GM12865 (cell line): Measurements from ENCODE around the gene SURF1.

ENCODE experiments used
- DNase-seq: peaks from one replicate; pipeline ENCODE4 v3.0.0; 2010; ENCODE audit warnings: low read depth
- H3K4me3 ChIP-seq: 2 replicates; pipeline ENCODE4 v1.5.1; 2011; ENCODE audit warnings: mild to moderate bottlenecking, low read depth, low read length, control low read depth
- TF ChIP-seq, protein P1 (sequence below): IDR thresholded peaks from 2 replicates; pipeline ENCODE4 v1.5.1; 2011; ENCODE audit warnings: low read length, control low read depth, low read depth, inconsistent platforms; ENCODE audit not compliant: insufficient read depth; ENCODE audit errors: missing control alignments

Gene SURF1, protein sequence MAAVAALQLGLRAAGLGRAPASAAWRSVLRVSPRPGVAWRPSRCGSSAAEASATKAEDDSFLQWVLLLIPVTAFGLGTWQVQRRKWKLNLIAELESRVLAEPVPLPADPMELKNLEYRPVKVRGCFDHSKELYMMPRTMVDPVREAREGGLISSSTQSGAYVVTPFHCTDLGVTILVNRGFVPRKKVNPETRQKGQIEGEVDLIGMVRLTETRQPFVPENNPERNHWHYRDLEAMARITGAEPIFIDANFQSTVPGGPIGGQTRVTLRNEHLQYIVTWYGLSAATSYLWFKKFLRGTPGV

DNA sequence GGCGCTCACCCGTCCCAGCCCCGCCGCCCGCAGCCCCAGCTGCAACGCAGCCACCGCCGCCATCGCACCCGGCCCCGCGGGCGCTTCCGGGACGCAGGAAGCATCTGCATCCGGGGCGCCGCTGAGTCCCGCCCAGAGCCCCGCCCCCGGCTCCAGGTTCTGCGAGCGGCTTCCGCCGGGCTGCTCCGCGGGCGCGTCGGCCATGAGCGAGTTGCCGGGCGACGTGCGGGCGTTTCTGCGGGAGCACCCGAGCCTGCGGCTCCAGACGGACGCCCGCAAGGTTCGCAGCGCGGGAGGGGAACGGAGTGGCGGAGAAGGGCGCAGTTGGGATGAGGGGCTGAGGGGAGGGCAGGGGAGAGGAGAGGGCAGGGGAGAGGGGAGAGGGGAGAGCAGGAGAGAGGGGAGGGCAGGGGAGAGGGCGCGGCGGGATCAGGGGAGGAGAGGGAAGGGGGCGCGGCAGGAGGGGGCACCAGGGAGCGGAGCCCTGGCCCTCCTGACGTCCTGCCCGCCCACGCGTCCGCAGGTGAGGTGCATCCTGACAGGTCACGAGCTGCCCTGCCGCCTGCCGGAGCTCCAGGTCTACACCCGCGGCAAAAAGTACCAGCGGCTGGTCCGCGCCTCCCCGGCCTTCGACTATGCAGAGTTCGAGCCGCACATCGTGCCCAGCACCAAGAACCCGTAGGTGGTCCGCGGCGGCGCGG, at the start of gene SURF1, which contains the start of gene SURF2:
TSS of gene SURF1 (minus strand) at position 97 of the 701 bp plus-strand sequence. CDS start at position 63, 34 bp downstream.
TSS of gene SURF2 (plus strand) at position 160 of the 701 bp plus-strand sequence. CDS start at position 203, 43 bp downstream.
- TF ChIP-seq, protein P1, sequence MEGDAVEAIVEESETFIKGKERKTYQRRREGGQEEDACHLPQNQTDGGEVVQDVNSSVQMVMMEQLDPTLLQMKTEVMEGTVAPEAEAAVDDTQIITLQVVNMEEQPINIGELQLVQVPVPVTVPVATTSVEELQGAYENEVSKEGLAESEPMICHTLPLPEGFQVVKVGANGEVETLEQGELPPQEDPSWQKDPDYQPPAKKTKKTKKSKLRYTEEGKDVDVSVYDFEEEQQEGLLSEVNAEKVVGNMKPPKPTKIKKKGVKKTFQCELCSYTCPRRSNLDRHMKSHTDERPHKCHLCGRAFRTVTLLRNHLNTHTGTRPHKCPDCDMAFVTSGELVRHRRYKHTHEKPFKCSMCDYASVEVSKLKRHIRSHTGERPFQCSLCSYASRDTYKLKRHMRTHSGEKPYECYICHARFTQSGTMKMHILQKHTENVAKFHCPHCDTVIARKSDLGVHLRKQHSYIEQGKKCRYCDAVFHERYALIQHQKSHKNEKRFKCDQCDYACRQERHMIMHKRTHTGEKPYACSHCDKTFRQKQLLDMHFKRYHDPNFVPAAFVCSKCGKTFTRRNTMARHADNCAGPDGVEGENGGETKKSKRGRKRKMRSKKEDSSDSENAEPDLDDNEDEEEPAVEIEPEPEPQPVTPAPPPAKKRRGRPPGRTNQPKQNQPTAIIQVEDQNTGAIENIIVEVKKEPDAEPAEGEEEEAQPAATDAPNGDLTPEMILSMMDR: peak; percentile 12
- DNase-seq: peak; percentile 90
- peak within 1 kb of the TSS; percentile 76 for H3K4me3 ChIP-seq

DNA sequence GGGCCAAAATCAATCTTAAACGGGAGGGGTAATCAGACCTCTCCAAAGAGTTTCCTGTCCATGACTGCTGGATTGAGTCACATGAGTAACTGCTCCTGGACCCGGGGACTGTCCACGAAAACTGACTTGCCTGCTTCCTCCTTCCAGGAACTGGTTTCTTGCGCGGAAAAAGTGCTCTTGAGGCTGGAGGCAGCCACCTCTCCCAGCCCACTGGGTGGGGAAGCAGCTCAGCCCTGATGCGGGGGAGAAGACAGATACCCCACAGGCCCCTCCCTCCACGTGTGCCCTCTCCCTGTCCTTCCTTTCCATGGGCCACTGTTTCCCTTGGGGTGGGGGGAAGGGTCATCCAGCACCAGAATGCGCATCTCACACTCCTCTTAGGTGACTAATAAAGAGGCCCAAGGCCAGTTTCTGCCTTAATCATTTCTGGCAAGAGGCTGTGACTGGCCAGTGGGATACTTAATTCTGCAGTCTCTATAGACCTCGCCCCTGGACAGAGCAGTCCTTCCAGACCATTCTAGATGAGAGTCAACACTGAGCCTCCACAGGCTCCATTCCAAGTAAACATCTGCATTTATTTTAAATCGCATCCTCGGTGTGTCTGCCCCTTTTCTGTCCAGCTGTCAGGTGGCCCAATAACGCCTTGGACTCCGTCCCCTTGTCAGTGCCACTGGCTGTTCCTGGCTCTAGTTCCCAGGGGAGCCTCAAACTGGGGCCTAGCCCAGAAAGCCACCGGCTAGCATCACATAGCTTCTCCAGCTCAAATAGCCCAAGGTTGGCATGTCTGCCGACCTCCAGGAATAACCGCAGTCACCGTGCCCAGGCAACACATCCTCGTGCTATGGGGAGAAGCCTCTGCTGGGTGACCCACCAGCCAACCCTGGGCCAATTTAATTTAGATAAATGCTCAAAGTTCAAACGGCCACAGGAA, 49.5 kb upstream of the SURF1 start:
- no peak for DNase-seq
- H3K4me3 ChIP-seq: no peak overlapping the region
- TF ChIP-seq, protein P1: no peak

DNA sequence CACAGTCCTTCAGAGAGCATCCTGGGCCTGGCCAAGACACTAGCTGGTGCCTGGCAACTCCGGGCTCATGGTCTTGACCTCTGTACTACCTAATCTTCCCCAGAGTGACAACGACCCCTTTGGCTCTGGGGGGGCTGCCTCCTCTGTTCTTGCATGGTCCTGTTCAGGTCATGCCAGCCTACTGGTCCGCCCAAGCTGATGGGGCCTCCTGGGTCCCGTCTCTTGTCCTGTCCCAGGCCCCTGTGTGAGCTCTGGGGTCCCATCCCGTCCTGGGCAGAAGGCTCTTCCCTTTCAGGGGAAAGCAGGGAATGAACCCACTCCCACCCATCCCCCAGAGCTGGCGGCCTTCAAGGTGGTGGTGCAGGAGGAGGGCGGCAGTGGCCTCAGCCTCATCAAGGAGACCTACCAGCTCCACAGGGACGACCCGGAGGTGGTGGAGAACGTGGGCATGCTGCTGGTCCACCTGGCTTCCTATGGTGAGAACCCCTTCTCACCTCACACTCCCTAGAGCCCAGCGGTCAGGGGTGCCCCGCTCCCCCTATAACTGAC, 48.2 kb upstream of the SURF1 start:
- TF ChIP-seq, protein P1: no peak
- no peak for DNase-seq

DNA sequence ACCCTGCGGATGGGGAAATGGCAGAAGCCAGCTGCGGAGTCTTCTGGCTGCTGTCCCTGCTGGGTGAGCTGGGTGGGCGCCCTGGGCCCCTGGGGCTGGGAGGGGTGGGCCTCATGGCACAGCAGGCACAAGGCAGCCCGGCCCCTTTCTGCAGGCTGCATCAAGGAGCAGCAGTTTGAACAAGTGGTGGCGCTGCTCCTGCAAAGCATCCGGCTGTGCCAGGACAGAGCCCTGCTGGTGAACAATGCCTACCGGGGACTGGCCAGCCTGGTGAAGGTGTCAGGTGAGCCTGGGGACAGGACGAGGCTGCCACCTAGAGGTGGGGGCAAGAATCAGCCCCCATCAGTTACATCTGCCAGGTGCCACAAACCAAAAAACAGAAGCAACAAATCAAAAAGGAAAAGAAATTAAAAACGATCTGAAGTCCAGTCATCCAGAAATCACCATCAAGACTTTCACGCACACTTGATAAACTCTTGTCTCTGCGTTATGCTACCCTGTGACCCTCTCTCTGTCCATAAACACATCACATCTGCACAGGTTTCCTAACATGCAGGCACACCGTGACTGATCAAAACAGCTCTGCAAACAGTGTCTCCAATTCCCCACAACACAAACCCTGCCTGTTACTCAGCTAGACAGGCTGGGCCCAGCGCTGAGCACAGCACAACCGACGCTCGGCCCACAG, 47.6 kb upstream of the SURF1 start:
- peak; percentile 46 for DNase-seq
- TF ChIP-seq, protein P1: peak; percentile 62
- no peak overlapping the region for H3K4me3 ChIP-seq

More for the DNA sequence above, 48.2 kb upstream of the SURF1 start:
- H3K4me3 ChIP-seq: no peak overlapping the region

DNA sequence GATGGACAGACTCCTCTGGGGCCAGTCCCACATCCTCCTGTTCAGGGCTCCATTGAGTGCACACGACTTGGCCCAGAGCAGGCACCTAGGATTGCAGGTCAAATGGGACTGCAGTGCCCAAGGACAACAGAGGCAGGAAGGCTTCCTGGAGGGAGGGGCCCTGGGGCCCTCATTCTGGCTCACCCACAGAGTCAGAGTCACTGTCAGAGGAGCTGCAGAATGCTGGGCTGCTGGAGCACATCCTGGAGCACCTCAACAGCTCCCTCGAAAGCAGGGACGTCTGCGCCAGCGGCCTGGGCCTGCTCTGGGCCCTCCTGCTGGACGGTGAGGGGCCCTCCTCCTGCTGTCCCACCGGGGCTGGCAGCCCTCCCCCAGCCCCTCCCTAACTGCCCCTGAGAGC, 46.4 kb upstream of the SURF1 start:
- H3K4me3 ChIP-seq: no peak overlapping the region
- no peak for DNase-seq
- TF ChIP-seq, protein P1: no peak

DNA sequence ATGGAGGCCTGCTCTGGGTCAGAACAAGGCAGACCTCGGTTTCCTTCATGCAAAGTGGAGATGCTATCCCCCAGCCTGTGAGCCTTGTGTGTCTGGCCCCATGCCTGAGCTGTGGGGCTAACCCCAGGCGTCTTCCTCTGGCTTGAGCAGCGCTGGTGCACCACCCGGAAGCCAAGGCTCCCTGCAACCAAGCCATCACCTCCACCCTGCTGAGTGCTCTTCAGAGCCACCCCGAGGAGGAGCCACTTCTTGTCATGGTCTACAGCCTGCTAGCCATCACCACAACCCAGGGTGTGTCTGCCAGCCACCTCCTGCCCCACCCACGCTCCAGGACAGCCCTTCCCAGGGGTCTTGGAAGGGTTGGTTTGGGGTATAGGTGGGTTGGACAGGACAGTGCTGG, 45.3 kb upstream of the SURF1 start:
- TF ChIP-seq, protein P1: no peak
- no peak for DNase-seq

More for the DNA sequence above, 45.3 kb upstream of the SURF1 start:
- no peak overlapping the region for H3K4me3 ChIP-seq
